Endothelial cell of umbilical vein (primary cell): ENCODE results near the gene FGF2.

ENCODE experiments used
- EZH2 ChIP-seq: IDR thresholded peaks from 2 replicates; pipeline ENCODE4 v1.6.1; 2012; ENCODE audit warnings: borderline replicate concordance, low read depth, mild to moderate bottlenecking, moderate library complexity, low read length, inconsistent platforms; ENCODE audit not compliant: severe bottlenecking
- FOS ChIP-seq: IDR thresholded peaks from 2 replicates; pipeline ENCODE4 v1.6.1; 2011; ENCODE audit warnings: mild to moderate bottlenecking, low read length, moderate library complexity, borderline replicate concordance; ENCODE audit not compliant: insufficient read depth
- JUN ChIP-seq: IDR thresholded peaks from 2 replicates; pipeline ENCODE4 v1.6.1; 2011; ENCODE audit warnings: borderline replicate concordance, low read depth; ENCODE audit not compliant: insufficient read length, insufficient read depth
- MYC ChIP-seq: IDR thresholded peaks from one replicate; pipeline ENCODE4 v1.6.1; 2011; ENCODE audit warnings: mild to moderate bottlenecking, low read depth, low read length
- POLR2A ChIP-seq: IDR thresholded peaks from 2 replicates; pipeline ENCODE4 v1.6.1; 2012; ENCODE audit warnings: low read depth, mild to moderate bottlenecking, control low read depth, low read length
- POLR2AphosphoS5 ChIP-seq: IDR thresholded peaks from 2 replicates; pipeline ENCODE4 v1.6.1; 2012; ENCODE audit warnings: low read depth, mild to moderate bottlenecking, control low read depth, low read length, moderate library complexity; ENCODE audit not compliant: insufficient read depth
- TF ChIP-seq, protein P1 (sequence below), 2 donors: IDR thresholded peaks; 1 replicate in 1 of 2; 2 replicates in 1 of 2; pipeline ENCODE4 v1.5.1; 2011; ENCODE audit warnings: low read length in 2 of 2, mild to moderate bottlenecking in 2 of 2, moderate library complexity in 2 of 2, control low read depth in 1 of 2, inconsistent platforms in 1 of 2, low read depth in 1 of 2; ENCODE audit not compliant: insufficient read depth in 1 of 2; ENCODE audit errors: extremely low read depth in 1 of 2
- TF ChIP-seq, protein P2 (sequence below): IDR thresholded peaks from 2 replicates; pipeline ENCODE4 v1.6.1; 2011; ENCODE audit not compliant: insufficient read depth, insufficient read length

DNA sequence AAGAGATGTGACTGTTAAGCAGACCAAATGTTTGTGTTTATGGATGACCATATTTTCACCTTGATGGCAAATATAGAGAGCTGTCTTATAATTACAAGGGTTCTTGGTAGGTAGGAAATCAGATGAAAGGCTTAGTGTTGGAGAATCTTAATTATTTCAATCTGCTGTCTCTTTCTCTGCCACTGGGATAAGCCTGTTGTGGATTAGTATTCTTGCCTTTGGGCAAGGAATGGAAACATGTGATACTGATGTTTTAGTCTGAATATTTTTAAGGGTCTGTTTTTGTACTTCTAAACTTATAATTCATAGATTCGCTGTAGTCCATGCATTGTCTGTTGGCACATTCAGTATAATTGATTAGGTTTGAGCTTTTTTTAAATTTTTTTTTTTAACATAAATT lies 119.5 kb downstream of the FGF2 start:
- TF ChIP-seq, protein P1, sequence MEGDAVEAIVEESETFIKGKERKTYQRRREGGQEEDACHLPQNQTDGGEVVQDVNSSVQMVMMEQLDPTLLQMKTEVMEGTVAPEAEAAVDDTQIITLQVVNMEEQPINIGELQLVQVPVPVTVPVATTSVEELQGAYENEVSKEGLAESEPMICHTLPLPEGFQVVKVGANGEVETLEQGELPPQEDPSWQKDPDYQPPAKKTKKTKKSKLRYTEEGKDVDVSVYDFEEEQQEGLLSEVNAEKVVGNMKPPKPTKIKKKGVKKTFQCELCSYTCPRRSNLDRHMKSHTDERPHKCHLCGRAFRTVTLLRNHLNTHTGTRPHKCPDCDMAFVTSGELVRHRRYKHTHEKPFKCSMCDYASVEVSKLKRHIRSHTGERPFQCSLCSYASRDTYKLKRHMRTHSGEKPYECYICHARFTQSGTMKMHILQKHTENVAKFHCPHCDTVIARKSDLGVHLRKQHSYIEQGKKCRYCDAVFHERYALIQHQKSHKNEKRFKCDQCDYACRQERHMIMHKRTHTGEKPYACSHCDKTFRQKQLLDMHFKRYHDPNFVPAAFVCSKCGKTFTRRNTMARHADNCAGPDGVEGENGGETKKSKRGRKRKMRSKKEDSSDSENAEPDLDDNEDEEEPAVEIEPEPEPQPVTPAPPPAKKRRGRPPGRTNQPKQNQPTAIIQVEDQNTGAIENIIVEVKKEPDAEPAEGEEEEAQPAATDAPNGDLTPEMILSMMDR (IDR thresholded peaks at IDR 0.05; ENCODE audit: extremely low read depth in 1 of 2, insufficient read depth in 1 of 2, low read depth in 1 of 2, low read length in 2 of 2) = no peak
- TF ChIP-seq POLR2AphosphoS5 (no peak), POLR2A (no peak), EZH2 (no peak), FOS (no peak), JUN (no peak), MYC (no peak)
- TF ChIP-seq, protein P2, sequence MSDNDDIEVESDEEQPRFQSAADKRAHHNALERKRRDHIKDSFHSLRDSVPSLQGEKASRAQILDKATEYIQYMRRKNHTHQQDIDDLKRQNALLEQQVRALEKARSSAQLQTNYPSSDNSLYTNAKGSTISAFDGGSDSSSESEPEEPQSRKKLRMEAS = no peak
